H1 (cell line): ENCODE measurements around the gene RNF166.

Experiments used
- CBX8 ChIP-seq: fragments of 300-800, 300-1000 bp; sonication (generic); IDR thresholded peaks from 2 replicates; pipeline ENCODE4 v1.7.1; 2016; ENCODE audit warnings: low read depth, low read length, borderline replicate concordance
- CTCF ChIP-seq, 3 experiments: IDR thresholded peaks; 1 replicate in 2 of 3; 2 replicates in 1 of 3; pipeline versions ENCODE4 v1.5.1 to v1.6.1; 2011; ENCODE audit warnings: low read length in 3 of 3, mild to moderate bottlenecking in 3 of 3, inconsistent platforms in 2 of 3, low read depth in 1 of 3, moderate library complexity in 1 of 3; ENCODE audit not compliant: insufficient read depth in 1 of 3; ENCODE audit errors: control extremely low read depth in 1 of 3
- FOSL1 ChIP-seq: IDR thresholded peaks from 2 replicates; pipeline ENCODE4 v1.6.1; 2011; ENCODE audit warnings: mild to moderate bottlenecking, low read depth, low read length, moderate library complexity; ENCODE audit not compliant: insufficient read depth
- HDAC2 ChIP-seq, 2 experiments: fragments of 300-600 bp in 1 of 2; sonication (generic) in 1 of 2; IDR thresholded peaks; 2 replicates each; pipeline ENCODE4 v1.6.1; 2011 to 2012; ENCODE audit warnings: low read depth in 2 of 2, low read length in 2 of 2, mild to moderate bottlenecking in 2 of 2, moderate library complexity in 2 of 2, borderline replicate concordance in 1 of 2, inconsistent platforms in 1 of 2
- POLR2A ChIP-seq, 2 experiments: IDR thresholded peaks; 1 replicate in 1 of 2; 2 replicates in 1 of 2; pipeline ENCODE4 v1.6.1; 2011; ENCODE audit warnings: low read depth in 2 of 2, low read length in 2 of 2, mild to moderate bottlenecking in 2 of 2; ENCODE audit errors: control extremely low read depth in 1 of 2
- RAD21 ChIP-seq, 2 experiments: IDR thresholded peaks in 1 of 2; conservative IDR thresholded peaks in 1 of 2; 2 replicates each; pipeline ENCODE4 v1.6.1; 2011; ENCODE audit warnings: low read depth in 2 of 2, low read length in 2 of 2, improper control_type of control experiment in 1 of 2, inconsistent platforms in 1 of 2, mild to moderate bottlenecking in 1 of 2, moderate library complexity in 1 of 2
- ZNF274 ChIP-seq: IDR thresholded peaks from 2 replicates; pipeline ENCODE4 v1.7.0; 2012; ENCODE audit warnings: low read length, borderline replicate concordance; ENCODE audit errors: extremely low read depth

GRCh38 chr16:88716601-88717001 is 10.4 kb upstream of the RNF166 start:
- TF ChIP-seq FOSL1 = no peak
- no peak for TF ChIP-seq CTCF (IDR thresholded peaks at IDR 0.05; ENCODE audit: control extremely low read depth in 1 of 3, insufficient read depth in 1 of 3, low read depth in 1 of 3, low read length in 3 of 3)
- TF ChIP-seq CBX8 = no peak
- no peak for TF ChIP-seq RAD21 (IDR thresholded peaks at IDR 0.05 in 1 of 2, conservative IDR thresholded peaks at IDR 0.05 in 1 of 2; ENCODE audit: low read depth in 2 of 2, low read length in 2 of 2)
- TF ChIP-seq ZNF274 = no peak
- no peak for TF ChIP-seq POLR2A (IDR thresholded peaks at IDR 0.05; ENCODE audit: control extremely low read depth in 1 of 2, low read depth in 2 of 2, low read length in 2 of 2)
- no peak for TF ChIP-seq HDAC2 (IDR thresholded peaks at IDR 0.05; ENCODE audit: borderline replicate concordance in 1 of 2, low read depth in 2 of 2, low read length in 2 of 2)
